IPS-20b (cell line): ENCODE measurements around the gene GRIK1.

Experiments
- H3K27ac ChIP-seq: one replicate; pipeline ENCODE4 v1.5.1; 2013; ENCODE audit warnings: low read length
- H3K27me3 ChIP-seq: 2 replicates; pipeline ENCODE4 v1.6.1; 2013; ENCODE audit warnings: mild to moderate bottlenecking, low read length, inconsistent platforms; ENCODE audit not compliant: insufficient read depth
- H3K36me3 ChIP-seq: 2 replicates; pipeline ENCODE4 v1.6.1; 2013; ENCODE audit warnings: low read depth, mild to moderate bottlenecking, inconsistent platforms, low read length, moderate library complexity; ENCODE audit not compliant: insufficient read depth
- H3K4me1 ChIP-seq: 2 replicates; pipeline ENCODE4 v1.6.1; 2013; ENCODE audit warnings: mild to moderate bottlenecking, control low read depth, inconsistent platforms, low read length, moderate library complexity; ENCODE audit not compliant: insufficient read depth
- H3K4me3 ChIP-seq: 2 replicates; pipeline ENCODE4 v1.5.1; 2013; ENCODE audit warnings: mild to moderate bottlenecking, low read length, inconsistent platforms
- H3K9ac ChIP-seq: 2 replicates; pipeline ENCODE4 v1.6.1; 2013; ENCODE audit warnings: low read depth, mild to moderate bottlenecking, inconsistent platforms, low read length, moderate library complexity
- H3K9me3 ChIP-seq: 2 replicates; pipeline ENCODE4 v1.6.1; 2013; ENCODE audit warnings: mild to moderate bottlenecking, low read depth, low read length, inconsistent platforms; ENCODE audit not compliant: insufficient read depth

The GRIK1 gene

GRCh38 chr21:29648710-29649240, 291.0 kb downstream of the GRIK1 start:
- no peaks in the 10 kb centered on the region for H3K36me3 ChIP-seq
- no peak overlapping the region for H3K4me3 ChIP-seq
- H3K27me3 ChIP-seq: no peaks in the 10 kb centered on the region
- no peaks in the 10 kb centered on the region for H3K4me1 ChIP-seq
- H3K27ac ChIP-seq: no peak overlapping the region
- no peaks in the 10 kb centered on the region for H3K9me3 ChIP-seq
- H3K9ac ChIP-seq: no peak overlapping the region

- no peak overlapping the region for H3K27ac ChIP-seq
- no peaks in the 10 kb centered on the region for H3K9me3 ChIP-seq
- no peak overlapping the region for H3K9ac ChIP-seq
- H3K4me3 ChIP-seq: no peak overlapping the region
- no peaks in the 10 kb centered on the region for H3K27me3 ChIP-seq
- H3K4me1 ChIP-seq: no peaks in the 10 kb centered on the region
- no peaks in the 10 kb centered on the region for H3K36me3 ChIP-seq
Observed at GRCh38 chr21:29647353-29647781, 292.4 kb downstream of the GRIK1 start.

- H3K27ac ChIP-seq: no peak overlapping the region
Observed at GRCh38 chr21:29645666-29646553, 293.9 kb downstream of the GRIK1 start.

DNA sequence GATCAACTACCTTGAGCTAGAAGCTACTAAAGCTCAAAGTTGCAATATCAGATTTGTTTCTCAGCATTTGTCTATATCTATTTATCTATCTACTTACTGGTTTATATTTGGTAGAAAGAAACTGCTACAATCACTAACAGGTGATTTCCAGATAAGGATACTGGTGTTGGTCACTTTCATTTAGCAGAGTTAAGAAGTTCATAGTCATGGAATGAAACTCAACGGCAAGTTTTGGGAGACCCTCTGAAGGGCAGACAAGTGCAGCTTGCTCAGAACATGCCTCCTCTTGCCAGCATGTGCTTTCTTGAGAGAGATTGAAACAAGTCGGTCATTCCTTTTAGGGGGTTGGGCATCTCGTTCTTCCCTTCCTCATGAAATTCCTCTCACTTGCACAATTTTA, 296.5 kb downstream of the GRIK1 start:
- Histone ChIP-seq H3K9ac (no peak overlapping the region), H3K27me3 (no peaks in the 10 kb centered on the region), H3K9me3 (no peaks in the 10 kb centered on the region), H3K4me3 (no peak overlapping the region), H3K27ac (no peak overlapping the region), H3K4me1 (no peaks in the 10 kb centered on the region), H3K36me3 (no peaks in the 10 kb centered on the region)

More at GRCh38 chr21:29645666-29646553, 293.9 kb downstream of the GRIK1 start:
- no peaks in the 10 kb centered on the region for H3K27me3 ChIP-seq
- H3K36me3 ChIP-seq: no peaks in the 10 kb centered on the region
- H3K4me1 ChIP-seq: no peaks in the 10 kb centered on the region
- H3K4me3 ChIP-seq: no peak overlapping the region
- H3K9me3 ChIP-seq: no peaks in the 10 kb centered on the region
- H3K9ac ChIP-seq: no peak overlapping the region

- Histone ChIP-seq H3K9me3 (no peaks in the 10 kb centered on the region), H3K9ac (no peak overlapping the region), H3K4me3 (no peak overlapping the region), H3K36me3 (no peaks in the 10 kb centered on the region), H3K27ac (no peak overlapping the region), H3K4me1 (no peaks in the 10 kb centered on the region), H3K27me3 (no peaks in the 10 kb centered on the region)
Observed at GRCh38 chr21:29642551-29643245, 297.1 kb downstream of the GRIK1 start.

GRCh38 chr21:29641635-29642550, 297.9 kb downstream of the GRIK1 start:
- Histone ChIP-seq H3K27ac (no peak overlapping the region), H3K9me3 (no peaks in the 10 kb centered on the region), H3K4me3 (no peak overlapping the region), H3K4me1 (no peaks in the 10 kb centered on the region), H3K27me3 (no peaks in the 10 kb centered on the region), H3K36me3 (no peaks in the 10 kb centered on the region), H3K9ac (no peak overlapping the region)

DNA sequence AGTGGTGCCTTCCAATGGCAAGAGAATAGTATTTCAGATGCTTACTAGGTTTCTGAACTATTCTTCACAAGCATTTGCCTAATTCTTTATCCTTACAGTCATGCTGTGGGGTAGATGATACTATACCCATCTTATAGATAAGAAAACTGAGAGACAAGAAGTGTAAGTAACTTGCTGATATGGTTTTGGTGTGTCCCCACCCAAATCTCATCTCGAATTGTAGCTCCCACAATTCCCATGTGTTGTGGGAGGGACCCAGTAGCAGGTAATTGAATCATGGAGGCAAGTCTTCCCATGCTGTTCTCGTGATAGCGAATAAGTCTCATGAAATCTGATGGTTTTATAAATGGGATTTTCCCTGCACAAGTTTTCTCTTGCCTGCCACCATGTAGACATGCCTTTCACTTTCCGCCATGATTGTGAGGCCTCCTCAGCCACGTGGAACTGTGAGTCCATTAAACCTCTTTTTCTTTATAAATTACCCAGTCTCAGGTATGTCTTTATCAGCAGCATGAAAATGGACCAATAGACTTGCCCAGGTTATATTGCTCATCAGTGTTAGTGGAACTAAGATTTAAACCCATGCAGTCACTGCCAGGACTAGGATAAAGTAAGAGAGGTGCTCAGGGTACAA, 298.7 kb downstream of the GRIK1 start:
- H3K4me1 ChIP-seq: no peaks in the 10 kb centered on the region
- no peaks in the 10 kb centered on the region for H3K27me3 ChIP-seq
- H3K9ac ChIP-seq: no peak overlapping the region
- H3K9me3 ChIP-seq: no peaks in the 10 kb centered on the region
- no peaks in the 10 kb centered on the region for H3K36me3 ChIP-seq
- no peak overlapping the region for H3K27ac ChIP-seq
- no peak overlapping the region for H3K4me3 ChIP-seq

- Histone ChIP-seq H3K4me3 (no peak overlapping the region), H3K27me3 (no peaks in the 10 kb centered on the region), H3K27ac (no peak overlapping the region), H3K36me3 (no peaks in the 10 kb centered on the region), H3K9me3 (no peaks in the 10 kb centered on the region), H3K9ac (no peak overlapping the region), H3K4me1 (no peaks in the 10 kb centered on the region)
Observed at GRCh38 chr21:29640080-29640508, 299.7 kb downstream of the GRIK1 start.

DNA sequence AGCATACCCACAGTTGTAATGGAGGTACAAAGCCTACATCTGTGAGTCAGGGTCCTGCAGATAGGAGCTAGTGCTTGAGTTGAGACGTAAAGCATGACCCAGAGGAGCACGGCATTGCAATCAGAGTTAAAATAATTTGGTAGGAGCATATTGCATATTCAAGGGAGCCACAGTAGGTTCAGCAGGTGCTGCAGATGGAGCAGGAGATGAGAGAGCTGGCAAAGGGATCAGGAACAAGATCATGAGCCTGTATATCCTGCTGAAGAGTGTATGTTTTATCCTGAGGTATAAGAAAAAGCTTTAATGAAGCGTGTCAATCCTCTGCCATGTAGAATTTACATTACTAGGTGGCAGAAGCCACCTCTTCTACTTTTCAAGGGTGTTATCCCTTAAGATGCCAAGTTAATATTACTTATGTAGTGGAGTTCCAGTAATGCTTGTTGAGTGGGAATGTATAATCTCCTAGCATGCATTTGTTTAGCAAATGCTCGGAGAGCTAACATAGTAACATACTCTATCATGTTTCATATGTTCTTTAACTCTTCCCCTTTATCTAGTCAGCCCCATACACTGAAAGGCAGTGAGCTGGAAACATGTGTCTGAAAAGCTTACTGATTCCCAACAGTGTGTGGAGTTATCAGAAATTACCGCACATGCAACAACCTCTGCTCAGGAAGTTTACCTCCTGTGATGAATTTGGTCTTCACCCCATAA, 300.3 kb downstream of the GRIK1 start:
- Histone ChIP-seq H3K4me1 (no peaks in the 10 kb centered on the region), H3K9me3 (no peaks in the 10 kb centered on the region), H3K9ac (no peak overlapping the region), H3K27ac (no peak overlapping the region), H3K36me3 (no peaks in the 10 kb centered on the region), H3K27me3 (no peaks in the 10 kb centered on the region), H3K4me3 (no peak overlapping the region)

DNA sequence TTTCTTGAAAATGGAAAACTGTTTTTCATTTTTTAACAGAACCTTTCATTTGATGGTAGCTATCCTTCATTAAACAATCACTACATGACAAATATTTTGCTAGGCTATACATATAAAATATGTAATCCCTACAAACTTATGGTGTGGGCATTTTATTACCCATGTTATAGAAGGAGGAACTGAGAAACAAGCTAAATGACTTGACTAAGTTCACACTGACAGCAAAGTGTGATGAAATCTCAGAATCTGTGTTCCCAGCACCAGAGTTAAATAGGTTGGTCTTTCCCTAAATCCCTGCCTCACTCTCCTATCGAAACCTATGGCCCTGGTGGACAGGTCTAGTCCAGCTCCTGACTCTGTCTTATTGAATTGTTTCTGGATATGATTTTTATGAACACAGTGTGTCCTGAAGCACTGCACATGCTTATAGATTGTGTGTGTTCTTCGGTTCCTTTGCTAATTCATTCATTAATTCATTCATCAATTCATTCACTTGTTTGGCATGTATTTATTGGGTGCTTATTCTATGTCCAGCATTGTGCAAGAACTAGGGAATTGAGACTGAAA, 301.0 kb downstream of the GRIK1 start:
- Histone ChIP-seq H3K9me3 (no peaks in the 10 kb centered on the region), H3K9ac (no peak overlapping the region), H3K4me1 (no peaks in the 10 kb centered on the region), H3K36me3 (no peaks in the 10 kb centered on the region), H3K27ac (no peak overlapping the region), H3K27me3 (no peaks in the 10 kb centered on the region), H3K4me3 (no peak overlapping the region)
